Smooth muscle cell (in vitro differentiated cells): ENCODE results near the gene P2RY14. TPM values are rescaled to one million over a fixed set of nuclear protein-coding genes. Genes with fewer than 3 reads are reported as not detected.

Experiments used
- DNase-seq: peaks from one replicate; lab custom pipeline; 2025; ENCODE audit not compliant: unreplicated experiment; lab: John Stamatoyannopoulos, UW
- H2AFZ ChIP-seq: fragments of 200-600 bp; sonication (generic); 2 replicates; pipeline ENCODE4 v1.6.0; 2016; ENCODE audit warnings: antibody characterized with exemption, low read depth, mild to moderate bottlenecking
- H3F3A ChIP-seq: fragments of 200-600 bp; sonication (generic); 2 replicates; pipeline ENCODE4 v1.6.0; 2017; ENCODE audit warnings: antibody characterized with exemption, low read depth
- H3K27ac ChIP-seq: fragments of 200-600 bp; sonication (generic); 2 replicates; pipeline ENCODE4 v1.5.1; 2016; ENCODE audit warnings: low read depth, mild to moderate bottlenecking
- H3K27me3 ChIP-seq: fragments of 200-600 bp; sonication (generic); 2 replicates; pipeline ENCODE4 v1.6.1; 2016; ENCODE audit warnings: low read depth, mild to moderate bottlenecking
- H3K36me3 ChIP-seq: fragments of 200-600 bp; sonication (generic); 2 replicates; pipeline ENCODE4 v1.5.1; 2016; ENCODE audit warnings: low read depth
- H3K4me1 ChIP-seq: fragments of 200-600 bp; sonication (generic); 2 replicates; pipeline ENCODE4 v1.5.1; 2016; ENCODE audit warnings: low read depth
- H3K4me2 ChIP-seq: fragments of 200-600 bp; sonication (generic); 2 replicates; pipeline ENCODE4 v1.6.0; 2016; ENCODE audit warnings: mild to moderate bottlenecking
- H3K4me3 ChIP-seq: fragments of 200-600 bp; sonication (generic); 2 replicates; pipeline ENCODE4 v1.5.1; 2016; ENCODE audit warnings: mild to moderate bottlenecking
- H3K79me2 ChIP-seq: fragments of 200-600 bp; sonication (generic); 2 replicates; pipeline ENCODE4 v1.6.0; 2016; ENCODE audit warnings: low read depth, mild to moderate bottlenecking
- H3K9ac ChIP-seq: fragments of 200-600 bp; sonication (generic); 2 replicates; pipeline ENCODE4 v1.6.0; 2016; ENCODE audit warnings: low read depth
- H3K9me3 ChIP-seq: fragments of 200-600 bp; sonication (generic); replicated peaks from 2 replicates; pipeline ENCODE4 v1.5.1; 2016; ENCODE audit warnings: low read depth
- H4K20me1 ChIP-seq: fragments of 200-600 bp; sonication (generic); 2 replicates; pipeline ENCODE4 v1.6.0; 2016; ENCODE audit warnings: low read depth
- WGBS: methylation state at CpG from one replicate; pipeline ENCODE4 v1.1.7; 2016; ENCODE audit warnings: low lambda C conversion rate; 5-methylcytosine and 5-hydroxymethylcytosine counted together
- polyA plus RNA-seq: library from polyadenylated mRNA; unstranded; fragments of >200 nt; fragmentation: Nextera tagmentation; extraction: Ambion mirVana; gene quantifications from 2 replicates; pipeline ENCODE4 v1.2.1, GENCODE V29; 2016
- total RNA-seq: library from RNA; depleted of rRNA; stranded (reverse); fragments of >200 nt; gene quantifications from 2 replicates; pipeline ENCODE4 v1.2.3, GENCODE V29; 2014
- TF ChIP-seq, protein P1 (sequence below): fragments of 200-600 bp; sonication (generic); IDR thresholded peaks from 2 replicates; pipeline ENCODE4 v1.5.1; 2017; ENCODE audit warnings: borderline replicate concordance, mild to moderate bottlenecking, antibody characterized with exemption; ENCODE audit not compliant: insufficient read depth, poor library complexity, severe bottlenecking

The P2RY14 gene
- total and polyA plus RNA-seq, 2 experiments from 2014 or later = not detected

DNA sequence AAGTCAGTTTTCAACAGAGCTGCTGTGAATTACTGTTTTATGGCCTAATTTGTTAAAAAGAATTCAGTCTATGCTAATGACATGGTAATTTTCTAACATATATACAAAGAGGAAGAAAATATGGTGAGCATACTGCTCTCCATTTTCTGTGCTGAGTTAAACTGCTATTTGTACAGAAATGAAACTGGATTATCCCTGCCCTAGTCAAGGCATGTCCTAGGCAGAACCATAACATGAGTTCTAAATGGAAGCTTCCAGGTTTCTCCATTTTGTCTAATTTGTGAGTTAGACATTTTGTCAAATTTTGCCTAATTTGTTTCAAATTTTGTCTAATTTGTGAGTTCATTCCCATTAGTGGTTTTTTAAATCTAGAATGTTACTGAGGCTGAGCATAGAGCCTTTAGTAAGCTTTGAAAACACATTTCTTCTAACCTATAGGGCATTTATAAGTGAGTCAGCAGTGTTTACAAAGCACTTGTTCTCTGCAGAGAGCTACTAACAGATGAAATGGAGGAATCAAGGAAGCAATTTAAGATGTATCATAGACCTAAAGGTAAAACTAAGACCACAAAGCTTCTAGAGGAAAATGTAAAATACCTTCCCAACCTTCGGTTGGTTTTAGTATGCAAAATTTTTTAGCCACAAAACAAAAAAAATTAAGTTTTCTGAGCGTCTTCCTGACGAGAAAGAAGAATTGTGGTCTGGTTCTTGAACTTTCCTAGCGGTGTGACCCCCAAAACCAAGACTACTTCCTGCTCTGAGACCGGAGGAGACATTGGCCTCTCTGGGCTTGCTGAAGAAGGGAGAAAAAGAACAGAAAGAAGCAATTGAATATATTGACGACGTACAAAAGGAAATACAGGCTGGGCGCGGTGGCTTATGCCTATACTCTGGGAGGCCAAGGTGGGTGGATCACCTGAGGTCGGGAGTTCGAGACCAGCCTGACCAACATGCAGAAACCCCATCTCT, 9.8 kb downstream of the P2RY14 start:
- 96% methylated on average over 11 of the region's 11 CpGs for WGBS
- no peak for DNase-seq
- H3K9me3 ChIP-seq = no peaks in the 10 kb centered on the region
- no peaks in the 10 kb centered on the region for H3F3A ChIP-seq
- no peak overlapping the region for H3K4me3 ChIP-seq
- no peak overlapping the region for H3K4me2 ChIP-seq
- H2AFZ ChIP-seq = no peak overlapping the region
- H3K27me3 ChIP-seq = peaks cover 8% of the 10 kb centered on the region
- H3K79me2 ChIP-seq = no peaks in the 10 kb centered on the region
- no peak overlapping the region for H3K9ac ChIP-seq
- TF ChIP-seq, protein P1, sequence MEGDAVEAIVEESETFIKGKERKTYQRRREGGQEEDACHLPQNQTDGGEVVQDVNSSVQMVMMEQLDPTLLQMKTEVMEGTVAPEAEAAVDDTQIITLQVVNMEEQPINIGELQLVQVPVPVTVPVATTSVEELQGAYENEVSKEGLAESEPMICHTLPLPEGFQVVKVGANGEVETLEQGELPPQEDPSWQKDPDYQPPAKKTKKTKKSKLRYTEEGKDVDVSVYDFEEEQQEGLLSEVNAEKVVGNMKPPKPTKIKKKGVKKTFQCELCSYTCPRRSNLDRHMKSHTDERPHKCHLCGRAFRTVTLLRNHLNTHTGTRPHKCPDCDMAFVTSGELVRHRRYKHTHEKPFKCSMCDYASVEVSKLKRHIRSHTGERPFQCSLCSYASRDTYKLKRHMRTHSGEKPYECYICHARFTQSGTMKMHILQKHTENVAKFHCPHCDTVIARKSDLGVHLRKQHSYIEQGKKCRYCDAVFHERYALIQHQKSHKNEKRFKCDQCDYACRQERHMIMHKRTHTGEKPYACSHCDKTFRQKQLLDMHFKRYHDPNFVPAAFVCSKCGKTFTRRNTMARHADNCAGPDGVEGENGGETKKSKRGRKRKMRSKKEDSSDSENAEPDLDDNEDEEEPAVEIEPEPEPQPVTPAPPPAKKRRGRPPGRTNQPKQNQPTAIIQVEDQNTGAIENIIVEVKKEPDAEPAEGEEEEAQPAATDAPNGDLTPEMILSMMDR = no peak
- no peak overlapping the region for H3K27ac ChIP-seq
- H3K36me3 ChIP-seq = no peaks in the 10 kb centered on the region
- H3K4me1 ChIP-seq = no peaks in the 10 kb centered on the region
- H4K20me1 ChIP-seq = no peaks in the 10 kb centered on the region

- TF ChIP-seq, protein P1 = no peak
- no peak for DNase-seq
- Histone ChIP-seq H3K79me2 (no peaks in the 10 kb centered on the region), H3K4me2 (no peak overlapping the region), H2AFZ (no peak overlapping the region), H3K36me3 (no peaks in the 10 kb centered on the region), H3K9me3 (no peaks in the 10 kb centered on the region), H3K9ac (no peak overlapping the region), H3K4me3 (no peak overlapping the region), H3K27ac (no peak overlapping the region), H4K20me1 (no peaks in the 10 kb centered on the region), H3F3A (no peaks in the 10 kb centered on the region), H3K27me3 (peaks cover 8% of the 10 kb centered on the region), H3K4me1 (no peaks in the 10 kb centered on the region)
- WGBS = 90% methylated on average over 1 of the region's 1 CpG
These were observed 11.3 kb downstream of the P2RY14 start for GRCh38 chr3:151267066-151267465.

- no peaks in the 10 kb centered on the region for H3K36me3 ChIP-seq
- no peak overlapping the region for H3K4me3 ChIP-seq
- H3K27me3 ChIP-seq = peaks cover 8% of the 10 kb centered on the region
- H3K4me2 ChIP-seq = no peak overlapping the region
- no peak for DNase-seq
- no peaks in the 10 kb centered on the region for H3K79me2 ChIP-seq
- no peak overlapping the region for H2AFZ ChIP-seq
- H3K27ac ChIP-seq = no peak overlapping the region
- no peaks in the 10 kb centered on the region for H4K20me1 ChIP-seq
- H3K4me1 ChIP-seq = no peaks in the 10 kb centered on the region
- H3K9me3 ChIP-seq = no peaks in the 10 kb centered on the region
- TF ChIP-seq, protein P1 = no peak
- no peak overlapping the region for H3K9ac ChIP-seq
- H3F3A ChIP-seq = no peaks in the 10 kb centered on the region
- WGBS = 72% methylated on average over 5 of the region's 5 CpGs
These were observed 12.5 kb downstream of the P2RY14 start for GRCh38 chr3:151265866-151266265.
